Central memory CD4-positive, alpha-beta T cell (primary cell): Measurements from ENCODE around the gene STUM.

Experiments
- DNase-seq: peaks from one replicate; pipeline ENCODE4 v3.0.0; 2022

STUM gene

DNA sequence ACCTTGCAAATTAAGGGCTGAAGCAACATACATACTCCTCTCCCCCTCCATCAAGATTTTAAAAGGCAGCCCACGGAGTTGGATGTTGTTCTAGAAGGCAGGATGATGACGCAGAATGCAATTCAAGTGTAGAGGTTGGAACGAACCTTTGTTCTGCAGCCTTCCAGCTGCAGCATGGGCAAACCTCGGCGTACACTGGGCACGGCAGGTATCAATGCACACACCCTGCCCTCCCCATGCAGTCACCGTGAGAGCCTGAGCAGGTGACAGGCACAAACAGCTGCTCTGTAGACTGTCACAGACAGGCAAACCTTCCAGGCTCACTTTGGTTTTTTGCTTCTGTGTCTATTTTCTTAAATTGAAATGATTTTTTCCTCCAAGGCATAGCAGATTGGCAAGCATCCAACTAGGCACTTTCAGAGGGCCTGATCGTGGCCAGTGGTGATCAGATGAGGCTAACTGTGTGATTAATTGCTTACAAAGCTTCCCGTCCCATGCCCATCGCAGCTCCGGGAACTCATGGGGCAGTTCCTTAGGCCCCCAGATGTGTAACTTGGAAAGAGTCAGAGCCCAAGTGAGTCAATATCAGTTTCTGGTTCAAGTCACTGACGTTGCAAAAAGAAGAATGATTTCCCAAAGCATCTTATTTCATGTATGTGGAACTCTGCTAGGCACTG is 108.2 kb downstream of the STUM start:
- peak; percentile 72 for DNase-seq

DNA sequence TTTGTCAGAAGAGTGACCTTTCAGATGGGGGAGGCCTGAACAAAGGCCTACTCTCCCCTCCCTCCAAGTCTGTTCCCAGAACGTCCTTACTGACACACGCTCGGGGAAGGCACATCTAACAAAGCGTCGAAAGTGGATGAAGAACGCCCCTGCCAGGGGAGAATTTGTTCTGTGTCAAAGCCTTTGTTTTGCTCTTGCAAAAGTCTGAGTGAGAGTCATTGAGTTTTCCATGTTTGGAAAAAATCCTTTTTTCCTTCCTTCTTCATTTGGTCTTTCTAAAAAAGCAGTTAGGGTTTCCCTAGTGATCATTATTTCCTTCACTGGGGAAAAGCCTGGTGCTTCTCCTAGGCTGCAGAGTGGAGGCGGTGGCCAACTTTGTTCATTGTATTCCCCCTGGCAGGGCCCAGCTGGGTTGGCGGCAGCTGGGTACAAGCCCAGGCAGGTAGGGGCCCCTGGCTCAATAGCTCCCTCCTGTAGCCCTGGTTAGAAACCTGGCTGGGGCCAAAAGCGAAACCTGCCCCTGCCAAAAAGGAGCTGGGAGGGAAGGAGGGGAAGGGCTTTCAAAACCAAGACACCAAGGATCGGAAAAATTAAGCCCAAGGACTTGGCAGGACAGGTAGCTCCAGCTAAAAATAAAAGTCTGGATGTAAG is 109.5 kb downstream of the STUM start:
- no peak for DNase-seq

DNA sequence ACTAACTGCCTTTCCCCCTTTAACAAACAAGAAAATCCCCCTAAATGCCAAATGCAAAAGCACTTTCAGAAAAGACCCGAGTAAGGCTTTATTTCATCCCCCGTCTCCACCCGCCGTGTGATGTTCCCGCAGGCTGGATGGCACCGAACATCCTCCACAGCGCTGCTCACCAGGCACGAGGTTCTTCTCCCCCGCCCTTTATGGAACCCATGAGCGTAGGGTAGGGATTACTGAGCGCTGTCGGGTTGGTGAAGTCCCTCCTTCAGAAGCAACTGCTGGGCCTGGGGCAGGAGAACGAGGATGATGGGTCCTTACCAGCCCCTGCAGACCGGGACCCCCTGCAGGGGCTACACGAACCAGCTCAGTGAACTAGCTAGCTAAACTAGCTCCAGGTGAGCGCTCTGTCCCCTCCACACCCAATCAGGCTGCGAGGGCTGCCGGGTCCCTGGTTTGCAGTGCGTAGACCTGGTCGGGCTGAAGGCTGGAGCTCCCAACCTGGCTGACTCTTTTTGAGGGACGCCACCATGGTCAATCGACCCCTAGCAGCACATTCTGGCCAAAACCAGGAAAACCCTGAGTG is 110.1 kb downstream of the STUM start:
- DNase-seq: no peak
